Neural progenitor cell (in vitro differentiated cells): ENCODE data around the gene BCAR1. TPM values are rescaled to one million over a fixed set of nuclear protein-coding genes. Genes with fewer than 3 reads are reported as not detected.

Experiments
- DNase-seq: peaks from one replicate; pipeline ENCODE4 v3.0.0-alpha.2; 2016; ENCODE audit warnings: low spot score
- H2AFZ ChIP-seq: fragments of 200-600 bp; sonication (generic); replicated peaks from 2 replicates; pipeline ENCODE4 v1.6.1; 2016; ENCODE audit warnings: antibody characterized with exemption
- H3F3A ChIP-seq: fragments of 200-600 bp; sonication (generic); 2 replicates; pipeline ENCODE4 v1.6.1; 2016; ENCODE audit warnings: antibody characterized with exemption, low read depth
- H3K27ac ChIP-seq: fragments of 200-600 bp; sonication (generic); 2 replicates; pipeline ENCODE4 v1.5.1; 2016; ENCODE audit warnings: mild to moderate bottlenecking
- H3K27me3 ChIP-seq: fragments of 200-600 bp; sonication (generic); 2 replicates; pipeline ENCODE4 v1.6.1; 2016; ENCODE audit warnings: mild to moderate bottlenecking, moderate library complexity
- H3K36me3 ChIP-seq: fragments of 200-600 bp; sonication (generic); 2 replicates; pipeline ENCODE4 v1.5.1; 2016
- H3K4me1 ChIP-seq: fragments of 200-600 bp; sonication (generic); 2 replicates; pipeline ENCODE4 v1.6.1; 2016; ENCODE audit warnings: mixed run types
- H3K4me2 ChIP-seq: fragments of 200-600 bp; sonication (generic); 2 replicates; pipeline ENCODE4 v1.6.1; 2016
- H3K4me3 ChIP-seq: fragments of 200-600 bp; sonication (generic); 2 replicates; pipeline ENCODE4 v1.5.1; 2016
- H3K79me2 ChIP-seq: fragments of 200-600 bp; sonication (generic); 2 replicates; pipeline ENCODE4 v1.6.1; 2016; ENCODE audit warnings: low read depth
- H3K9ac ChIP-seq: fragments of 200-600 bp; sonication (generic); 2 replicates; pipeline ENCODE4 v1.6.1; 2016
- H3K9me3 ChIP-seq: fragments of 200-600 bp; sonication (generic); 2 replicates; pipeline ENCODE4 v1.5.1; 2016; ENCODE audit warnings: low read depth
- H4K20me1 ChIP-seq: fragments of 200-600 bp; sonication (generic); 2 replicates; pipeline ENCODE4 v1.6.1; 2016; ENCODE audit warnings: low read depth
- H3K27ac Mint-ChIP-seq: 3 replicates; pipeline ENCODE4 v1.8.0; 2021; ENCODE audit warnings: mixed read lengths
- H3K27me3 Mint-ChIP-seq: 2 replicates; pipeline ENCODE4 v1.8.0; 2022; ENCODE audit warnings: low read depth, mild to moderate bottlenecking, inconsistent platforms, moderate library complexity, mixed read lengths; ENCODE audit not compliant: insufficient read depth
- H3K36me3 Mint-ChIP-seq: 3 replicates; pipeline ENCODE4 v1.8.0; 2021; ENCODE audit warnings: mixed read lengths
- H3K4me1 Mint-ChIP-seq: 3 replicates; pipeline ENCODE4 v1.8.0; 2021; ENCODE audit warnings: mixed read lengths
- H3K4me3 Mint-ChIP-seq: 3 replicates; pipeline ENCODE4 v1.8.0; 2021; ENCODE audit warnings: mild to moderate bottlenecking, moderate library complexity, mixed read lengths
- H3K9me3 Mint-ChIP-seq: 3 replicates; pipeline ENCODE4 v1.8.0; 2020; ENCODE audit warnings: mixed read lengths
- EZH2 ChIP-seq: fragments of 200-600 bp; sonication (generic); IDR thresholded peaks from 2 replicates; pipeline ENCODE4 v1.6.1; 2017; ENCODE audit warnings: antibody characterized with exemption, mild to moderate bottlenecking, moderate library complexity
- EZH2phosphoT487 ChIP-seq: fragments of 200-600 bp; sonication (generic); IDR thresholded peaks from 2 replicates; pipeline ENCODE4 v1.6.1; 2017; ENCODE audit warnings: antibody characterized with exemption
- total RNA-seq: library from RNA; depleted of rRNA; stranded (reverse); fragments of >200 nt; gene quantifications from 2 replicates; pipeline ENCODE4 v1.2.3, GENCODE V29; 2015; ENCODE audit warnings: low replicate concordance
- TF ChIP-seq, protein P1 (sequence below): fragments of 200-600 bp; sonication (generic); IDR thresholded peaks from 2 replicates; pipeline ENCODE4 v1.5.1; 2017; ENCODE audit warnings: antibody characterized with exemption, mild to moderate bottlenecking

Gene BCAR1
- total RNA-seq, 1 donor from 2014 or later, result 10.9 TPM

- peaks cover 44% of the 10 kb centered on the region for H4K20me1 ChIP-seq
- peaks cover 8% of the 10 kb centered on the region for H3F3A ChIP-seq
- H3K9ac ChIP-seq, result no peak overlapping the region
- Mint-ChIP-seq H3K4me1 (peaks cover 16% of the 10 kb centered on the region), H3K4me3 (no peak overlapping the region), H3K27me3 (peaks cover 4% of the 10 kb centered on the region), H3K36me3 (peaks cover 22% of the 10 kb centered on the region), H3K9me3 (no peaks in the 10 kb centered on the region), H3K27ac (no peak overlapping the region)
- no peaks in the 10 kb centered on the region for H3K36me3 ChIP-seq
- H3K79me2 ChIP-seq, result peaks cover 7% of the 10 kb centered on the region
- H3K4me2 ChIP-seq, result no peak overlapping the region
- H3K27ac ChIP-seq, result no peak overlapping the region
- H3K4me1 ChIP-seq, result peaks cover 13% of the 10 kb centered on the region
- H3K4me3 ChIP-seq, result no peak overlapping the region
- DNase-seq, result no peak
- no peaks in the 10 kb centered on the region for H3K27me3 ChIP-seq
- TF ChIP-seq, protein P1, sequence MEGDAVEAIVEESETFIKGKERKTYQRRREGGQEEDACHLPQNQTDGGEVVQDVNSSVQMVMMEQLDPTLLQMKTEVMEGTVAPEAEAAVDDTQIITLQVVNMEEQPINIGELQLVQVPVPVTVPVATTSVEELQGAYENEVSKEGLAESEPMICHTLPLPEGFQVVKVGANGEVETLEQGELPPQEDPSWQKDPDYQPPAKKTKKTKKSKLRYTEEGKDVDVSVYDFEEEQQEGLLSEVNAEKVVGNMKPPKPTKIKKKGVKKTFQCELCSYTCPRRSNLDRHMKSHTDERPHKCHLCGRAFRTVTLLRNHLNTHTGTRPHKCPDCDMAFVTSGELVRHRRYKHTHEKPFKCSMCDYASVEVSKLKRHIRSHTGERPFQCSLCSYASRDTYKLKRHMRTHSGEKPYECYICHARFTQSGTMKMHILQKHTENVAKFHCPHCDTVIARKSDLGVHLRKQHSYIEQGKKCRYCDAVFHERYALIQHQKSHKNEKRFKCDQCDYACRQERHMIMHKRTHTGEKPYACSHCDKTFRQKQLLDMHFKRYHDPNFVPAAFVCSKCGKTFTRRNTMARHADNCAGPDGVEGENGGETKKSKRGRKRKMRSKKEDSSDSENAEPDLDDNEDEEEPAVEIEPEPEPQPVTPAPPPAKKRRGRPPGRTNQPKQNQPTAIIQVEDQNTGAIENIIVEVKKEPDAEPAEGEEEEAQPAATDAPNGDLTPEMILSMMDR, result no peak
- TF ChIP-seq EZH2phosphoT487, result no peak
- TF ChIP-seq EZH2, result no peak
- H3K9me3 ChIP-seq, result no peaks in the 10 kb centered on the region
- no peak overlapping the region for H2AFZ ChIP-seq
These were observed 16.3 kb downstream of the BCAR1 start for GRCh38 chr16:75234856-75235696.

- H3K27ac ChIP-seq, result no peak overlapping the region
- peaks cover 7% of the 10 kb centered on the region for H3K4me1 ChIP-seq
- no peak overlapping the region for H2AFZ ChIP-seq
- H3K4me3 ChIP-seq, result no peak overlapping the region
- no peaks in the 10 kb centered on the region for H3K9me3 ChIP-seq
- DNase-seq, result no peak
- H3K4me2 ChIP-seq, result no peak overlapping the region
- no peaks in the 10 kb centered on the region for H3K27me3 ChIP-seq
- H3K9me3 Mint-ChIP-seq, result no peaks in the 10 kb centered on the region
- no peak overlapping the region for H3K4me3 Mint-ChIP-seq
- TF ChIP-seq EZH2phosphoT487, result no peak
- no peak for TF ChIP-seq EZH2
- TF ChIP-seq, protein P1, result no peak
- peaks cover 4% of the 10 kb centered on the region for H3K79me2 ChIP-seq
- peaks cover 4% of the 10 kb centered on the region for H3K27me3 Mint-ChIP-seq
- H3F3A ChIP-seq, result peaks cover 8% of the 10 kb centered on the region
- H4K20me1 ChIP-seq, result peaks cover 29% of the 10 kb centered on the region
- H3K9ac ChIP-seq, result no peak overlapping the region
- H3K36me3 Mint-ChIP-seq, result peaks cover 22% of the 10 kb centered on the region
- H3K27ac Mint-ChIP-seq, result peak overlapping the region; percentile 91
- peaks cover 9% of the 10 kb centered on the region for H3K4me1 Mint-ChIP-seq
- no peaks in the 10 kb centered on the region for H3K36me3 ChIP-seq
These were observed 17.8 kb downstream of the BCAR1 start for GRCh38 chr16:75233611-75233938.

DNA sequence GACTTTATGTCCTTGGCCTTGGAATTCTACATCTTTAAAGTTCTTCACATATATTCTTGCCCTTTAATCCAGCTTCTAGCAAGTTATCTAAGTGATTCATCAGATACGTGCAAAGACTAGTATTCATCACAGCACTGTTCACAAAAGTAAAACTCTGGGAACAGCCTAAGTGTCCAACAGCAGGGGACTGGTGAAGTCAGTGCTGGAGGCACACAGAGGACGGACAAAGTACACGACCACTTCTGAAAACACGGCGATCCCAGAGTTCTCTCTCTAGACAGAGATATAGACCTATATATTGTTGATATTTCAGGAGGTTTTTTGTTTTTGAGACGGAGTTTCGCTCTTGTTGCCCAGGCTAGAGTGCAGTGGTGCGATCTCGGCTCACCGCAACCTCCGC is 19.9 kb downstream of the BCAR1 start:
- Histone ChIP-seq H2AFZ (no peak overlapping the region), H3F3A (peaks cover 8% of the 10 kb centered on the region), H3K27me3 (no peaks in the 10 kb centered on the region), H3K4me2 (no peak overlapping the region), H3K9ac (no peak overlapping the region), H3K9me3 (no peaks in the 10 kb centered on the region), H3K27ac (no peak overlapping the region), H3K4me3 (no peak overlapping the region), H3K79me2 (no peaks in the 10 kb centered on the region), H3K4me1 (no peaks in the 10 kb centered on the region), H4K20me1 (peaks cover 12% of the 10 kb centered on the region), H3K36me3 (no peaks in the 10 kb centered on the region)
- H3K9me3 Mint-ChIP-seq, result no peaks in the 10 kb centered on the region
- H3K4me1 Mint-ChIP-seq, result peaks cover 9% of the 10 kb centered on the region
- TF ChIP-seq EZH2 (no peak), EZH2phosphoT487 (no peak)
- TF ChIP-seq, protein P1, result no peak
- no peak for DNase-seq
- H3K36me3 Mint-ChIP-seq, result peaks cover 22% of the 10 kb centered on the region
- no peak overlapping the region for H3K4me3 Mint-ChIP-seq
- H3K27ac Mint-ChIP-seq, result no peak overlapping the region
- H3K27me3 Mint-ChIP-seq, result peaks cover 4% of the 10 kb centered on the region
